HK-2 (cell line): ENCODE data around the gene CHST11.

Experiments used
- DNase-seq: peaks from one replicate; pipeline ENCODE4 v3.0.0-alpha.2; 2018; ENCODE audit not compliant: unreplicated experiment

Gene CHST11

DNA sequence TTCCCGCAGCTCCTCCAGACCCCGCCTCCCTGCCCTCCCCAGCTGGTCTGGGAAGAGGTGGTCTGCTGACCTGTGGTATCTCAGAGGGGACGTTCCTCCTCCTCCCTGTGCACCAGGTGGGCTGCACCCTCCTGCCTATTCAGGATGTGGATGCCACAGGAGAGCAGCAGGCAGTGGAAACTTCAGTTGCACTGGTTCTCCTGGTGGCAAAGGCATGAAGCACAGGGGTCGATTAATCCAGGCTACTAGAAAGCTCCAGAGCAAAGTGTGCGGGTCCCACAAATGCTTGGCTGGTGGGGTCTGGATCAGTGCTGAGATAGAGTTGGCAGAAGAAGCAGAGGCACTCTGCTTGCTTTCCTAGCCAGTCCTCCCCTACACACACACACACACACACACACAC, 304.3 kb downstream of the CHST11 start:
- no peak for DNase-seq

GRCh38 chr12:104761611-104762010, 304.9 kb downstream of the CHST11 start:
- DNase-seq = no peak

GRCh38 chr12:104763168-104763805, 306.5 kb downstream of the CHST11 start:
- DNase-seq = no peak

GRCh38 chr12:104764225-104765091, 307.7 kb downstream of the CHST11 start:
- no peak for DNase-seq

DNA sequence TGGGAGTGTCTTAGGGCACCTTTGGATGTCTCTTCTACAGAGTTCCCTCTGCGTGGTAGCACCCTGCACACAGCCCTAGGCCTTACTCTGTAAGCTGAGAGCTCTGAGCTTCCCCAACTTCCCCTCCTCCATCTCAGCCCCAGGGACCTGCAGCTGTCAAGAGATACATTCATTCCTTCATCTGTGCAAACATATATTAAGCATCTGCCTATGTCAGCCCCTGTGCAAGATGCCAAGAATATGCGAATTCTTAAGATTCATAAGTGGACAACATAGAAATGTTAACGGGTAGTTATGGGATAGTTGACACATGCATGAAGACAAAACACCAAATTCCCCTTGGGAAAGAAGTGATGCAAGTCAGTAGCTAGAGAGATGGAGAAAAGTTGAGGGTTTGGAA, 310.5 kb downstream of the CHST11 start:
- no peak for DNase-seq

DNA sequence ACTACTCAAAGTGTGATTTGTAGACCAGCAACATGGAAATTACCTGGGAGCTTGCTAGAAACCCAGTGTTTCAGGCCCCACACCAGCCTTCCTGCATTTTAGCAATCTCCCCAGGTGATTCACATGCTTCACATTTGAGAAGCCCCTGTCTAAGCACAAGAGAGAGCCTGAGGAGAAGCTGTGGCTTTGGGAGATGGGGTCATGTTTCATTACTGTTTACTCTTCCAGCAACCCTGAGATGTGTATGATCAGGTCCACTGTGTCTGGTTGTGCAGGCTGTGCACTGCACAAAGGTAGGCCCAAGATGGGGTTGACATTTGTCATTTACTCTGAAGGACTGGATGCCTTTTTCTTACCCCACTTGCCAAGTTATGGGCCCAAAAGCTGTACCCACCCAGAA, 311.3 kb downstream of the CHST11 start:
- no peak for DNase-seq

- DNase-seq = no peak
Observed at GRCh38 chr12:104769144-104769561, 312.4 kb downstream of the CHST11 start.

DNA sequence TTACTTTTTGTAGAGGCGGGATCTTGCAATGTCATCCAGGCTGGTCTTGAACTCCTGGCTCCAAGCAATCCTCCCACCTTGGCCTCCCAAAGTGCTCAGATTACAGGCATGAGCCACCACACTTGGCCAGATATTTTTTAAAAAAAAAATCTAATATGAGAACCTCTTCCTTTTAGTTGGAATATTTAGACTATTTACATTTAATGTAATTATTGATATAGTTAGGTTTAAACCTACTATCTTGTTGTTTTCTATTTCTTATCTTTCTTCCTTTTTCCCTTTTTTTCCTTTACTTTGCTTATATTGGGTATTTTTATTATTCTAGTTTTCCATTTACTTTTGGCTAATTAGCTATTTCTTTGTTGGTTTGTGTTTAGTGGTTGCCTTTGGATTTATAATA, 315.6 kb downstream of the CHST11 start:
- no peak for DNase-seq

DNA sequence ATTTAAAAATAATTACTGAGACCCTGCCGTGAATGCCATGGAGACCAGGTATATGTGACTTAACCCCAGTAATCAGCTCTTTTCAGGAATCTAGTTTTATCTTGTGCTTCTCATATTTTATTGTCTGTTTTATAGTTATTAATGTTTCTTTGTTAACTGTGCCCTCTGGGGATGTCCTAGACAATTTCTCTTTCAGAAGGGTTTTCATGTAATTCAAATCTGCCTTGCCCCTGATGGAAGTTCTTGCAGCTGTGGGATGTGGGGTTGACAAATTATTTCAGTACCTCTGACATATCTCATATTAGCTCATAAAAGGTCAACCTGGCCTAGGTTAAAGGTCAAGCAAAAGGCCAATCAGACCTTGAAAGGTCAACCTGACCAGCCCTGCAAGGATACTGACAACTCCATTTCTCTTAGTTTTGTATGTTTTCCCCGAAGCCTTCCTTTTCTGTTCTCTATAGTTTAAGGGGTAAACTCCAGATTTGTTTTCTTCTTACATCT, 319.0 kb downstream of the CHST11 start:
- no peak for DNase-seq

DNA sequence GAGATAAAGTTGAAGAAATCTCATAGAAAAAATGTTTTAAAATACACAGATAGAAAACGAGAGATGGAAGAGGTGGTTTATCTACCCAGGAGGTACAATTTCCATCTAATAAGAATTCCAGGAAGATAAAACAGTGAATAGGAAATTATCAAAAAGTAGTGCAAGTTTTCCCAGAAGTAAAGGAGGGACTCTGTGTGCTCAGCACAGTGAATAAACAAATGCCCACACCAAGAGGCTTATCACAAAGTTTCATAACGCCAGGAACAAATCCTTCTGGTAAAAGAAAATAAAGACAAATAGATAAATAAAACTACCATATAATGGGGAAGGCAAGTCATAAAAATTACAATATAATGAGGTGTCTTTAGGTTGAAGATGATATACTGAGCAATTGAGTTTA, 322.4 kb downstream of the CHST11 start:
- no peak for DNase-seq

- no peak for DNase-seq
Observed at GRCh38 chr12:104782296-104782695, 325.5 kb downstream of the CHST11 start.

DNA sequence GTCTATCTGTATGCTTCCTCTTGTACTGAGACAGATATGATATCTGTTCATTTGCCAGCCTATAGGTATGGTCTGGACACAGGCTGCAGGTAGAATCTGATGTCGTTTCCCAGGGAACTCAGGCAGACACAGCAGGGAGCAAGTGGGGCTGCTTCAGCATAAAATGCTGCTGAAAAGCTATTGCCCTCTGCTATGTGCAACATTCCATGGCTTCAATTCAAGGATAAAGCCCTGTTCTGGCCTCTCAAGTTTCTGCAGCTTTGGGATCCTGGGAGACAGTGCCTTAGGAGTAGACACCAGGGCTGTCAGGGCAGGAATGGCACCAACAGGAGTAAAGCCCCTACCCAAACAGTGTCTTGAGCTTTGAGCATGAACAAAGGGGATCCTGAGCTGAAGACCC, 327.8 kb downstream of the CHST11 start:
- no peak for DNase-seq

- DNase-seq = no peak
Observed at GRCh38 chr12:104785886-104786285, 329.1 kb downstream of the CHST11 start.

DNA sequence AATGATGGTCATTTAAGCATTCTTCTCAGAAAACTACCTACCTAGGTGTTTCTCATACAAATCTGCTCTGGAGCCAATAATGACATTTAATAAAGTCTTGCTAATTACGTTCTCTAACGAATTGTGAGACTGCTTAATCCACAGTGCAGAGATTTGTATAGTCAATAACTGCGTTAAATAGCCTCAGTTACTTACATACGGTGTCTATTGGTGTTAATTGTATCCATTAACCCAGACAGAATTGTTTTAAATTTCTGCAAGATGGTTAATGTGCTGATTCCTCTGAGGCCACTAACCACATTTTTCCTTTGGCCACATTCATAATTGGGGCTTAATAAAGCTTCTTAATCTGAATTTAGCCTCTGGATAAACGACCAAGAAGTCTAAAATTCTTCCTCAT, 329.6 kb downstream of the CHST11 start:
- DNase-seq = no peak

GRCh38 chr12:104788840-104789271, 332.1 kb downstream of the CHST11 start:
- DNase-seq = no peak

GRCh38 chr12:104790296-104791125, 333.8 kb downstream of the CHST11 start:
- DNase-seq = peak; percentile 16

DNA sequence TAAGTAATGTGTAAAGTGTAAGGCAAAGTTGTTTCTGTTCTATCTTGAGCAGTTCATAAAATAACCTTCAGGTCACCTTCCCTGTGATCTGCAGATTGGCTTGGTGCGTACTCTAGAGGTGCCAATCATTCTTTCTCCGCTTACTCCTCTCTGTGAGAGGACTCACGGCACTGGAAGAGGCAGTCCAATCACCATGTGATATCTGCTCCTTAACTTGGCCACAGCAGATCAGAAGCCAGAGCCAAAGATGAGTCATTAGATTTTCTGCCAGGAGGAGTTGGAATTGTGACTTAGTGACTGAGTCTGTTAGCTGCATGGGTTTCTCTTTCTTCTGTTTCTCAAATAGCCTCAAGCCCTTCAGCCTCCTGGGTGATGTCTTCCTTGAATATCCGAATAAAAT, 335.8 kb downstream of the CHST11 start:
- peak; percentile 35 for DNase-seq

DNA sequence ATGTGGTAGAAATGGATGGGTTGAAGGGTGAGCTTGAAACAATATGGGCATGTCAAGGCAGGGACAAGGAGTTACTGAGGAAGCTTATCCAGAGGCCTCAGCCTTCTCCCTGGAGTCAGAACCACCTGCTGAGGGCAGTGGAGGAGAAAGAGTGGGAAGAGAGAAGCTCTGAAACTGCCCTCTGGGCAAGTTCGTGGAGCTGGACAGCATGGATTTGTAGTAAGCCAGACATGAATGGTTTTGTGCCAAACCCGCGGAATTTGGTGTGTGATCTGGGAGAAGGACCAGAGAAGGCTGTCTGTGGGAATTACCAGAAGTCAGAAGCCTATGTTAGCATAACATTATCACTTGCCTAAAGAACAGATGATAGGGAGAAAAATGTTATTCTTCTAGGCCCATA, 336.5 kb downstream of the CHST11 start:
- DNase-seq = no peak

- no peak for DNase-seq
Observed at GRCh38 chr12:104793968-104794367, 337.2 kb downstream of the CHST11 start.

DNA sequence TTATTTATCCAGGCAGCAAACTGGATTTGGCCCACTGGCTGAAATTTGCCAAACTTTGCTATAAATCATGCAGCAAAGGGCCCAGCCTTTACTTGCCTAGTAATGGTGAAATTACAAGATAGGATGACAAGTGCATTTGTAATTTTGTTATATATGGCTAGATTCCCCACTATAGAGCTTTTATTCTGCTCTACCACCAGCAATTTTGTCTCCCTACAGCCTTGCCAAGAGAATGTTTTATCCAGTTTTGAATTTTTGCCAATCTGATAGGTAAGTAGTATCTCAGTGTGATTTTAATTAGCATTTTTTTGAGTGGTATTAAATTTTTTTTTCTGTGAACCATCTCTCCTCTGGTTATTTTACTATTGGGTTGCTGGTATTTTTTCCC, 339.7 kb downstream of the CHST11 start:
- DNase-seq = no peak

- DNase-seq = no peak
Observed at GRCh38 chr12:104799458-104799857, 342.7 kb downstream of the CHST11 start.

GRCh38 chr12:104801005-104801404, 344.3 kb downstream of the CHST11 start:
- no peak for DNase-seq
